H7 (cell line): ENCODE measurements around the gene GUCY1A1. TPM values are rescaled to one million over a fixed set of nuclear protein-coding genes. Genes with fewer than 3 reads are reported as not detected.

ENCODE experiments used
- DNase-seq: peaks from one replicate; pipeline ENCODE4 v3.0.0; 2012
- H3K27me3 ChIP-seq: 2 replicates; pipeline ENCODE4 v1.6.0; 2011; ENCODE audit warnings: mild to moderate bottlenecking, low read length; ENCODE audit not compliant: control insufficient read depth, insufficient read depth
- H3K36me3 ChIP-seq: replicated peaks from 2 replicates; pipeline ENCODE4 v1.5.1; 2011; ENCODE audit warnings: low read length; ENCODE audit not compliant: control insufficient read depth, insufficient read depth
- H3K4me3 ChIP-seq: 2 replicates; pipeline ENCODE4 v1.5.1; 2011; ENCODE audit warnings: low read depth, mild to moderate bottlenecking, control low read depth, low read length, moderate library complexity; ENCODE audit not compliant: insufficient read depth
- total RNA-seq: library from RNA; depleted of rRNA; stranded (reverse); fragments of >200 nt; shearing (Covaris generic); gene quantifications from 2 replicates; pipeline ENCODE4 v1.2.3, GENCODE V29; 2014

Gene GUCY1A1
- total RNA-seq, 1 experiment from 2014 or later, result 0.10 TPM

GRCh38 chr4:155673453-155673979 lies 6.9 kb downstream of the GUCY1A1 start:
- no peak for DNase-seq
- H3K4me3 ChIP-seq, result no peak overlapping the region
- H3K27me3 ChIP-seq, result peaks cover 37% of the 10 kb centered on the region
- H3K36me3 ChIP-seq, result no peaks in the 10 kb centered on the region

GRCh38 chr4:155674669-155675071 lies 8.0 kb downstream of the GUCY1A1 start:
- peaks cover 25% of the 10 kb centered on the region for H3K27me3 ChIP-seq
- H3K4me3 ChIP-seq, result no peak overlapping the region
- H3K36me3 ChIP-seq, result no peaks in the 10 kb centered on the region
- DNase-seq, result no peak

- no peak overlapping the region for H3K4me3 ChIP-seq
- no peak for DNase-seq
- peaks cover 14% of the 10 kb centered on the region for H3K27me3 ChIP-seq
- H3K36me3 ChIP-seq, result no peaks in the 10 kb centered on the region
Measured at GRCh38 chr4:155675709-155676429, 9.2 kb downstream of the GUCY1A1 start.

GRCh38 chr4:155676430-155676825 lies 9.8 kb downstream of the GUCY1A1 start:
- Histone ChIP-seq H3K4me3 (no peak overlapping the region), H3K27me3 (peaks cover 11% of the 10 kb centered on the region), H3K36me3 (no peaks in the 10 kb centered on the region)
- no peak for DNase-seq

- Histone ChIP-seq H3K27me3 (peaks cover 3% of the 10 kb centered on the region; the same call in 1 of the 2 replicates), H3K36me3 (no peaks in the 10 kb centered on the region), H3K4me3 (no peak overlapping the region)
- no peak for DNase-seq
Measured at GRCh38 chr4:155678011-155678410, 11.4 kb downstream of the GUCY1A1 start.

- no peak for DNase-seq
- Histone ChIP-seq H3K27me3 (no peaks in the 10 kb centered on the region), H3K4me3 (no peak overlapping the region)
Measured at GRCh38 chr4:155679343-155679742, 12.7 kb downstream of the GUCY1A1 start.

GRCh38 chr4:155681886-155682285 lies 15.2 kb downstream of the GUCY1A1 start:
- DNase-seq, result no peak
- no peaks in the 10 kb centered on the region for H3K27me3 ChIP-seq
- no peaks in the 10 kb centered on the region for H3K36me3 ChIP-seq
- H3K4me3 ChIP-seq, result no peak overlapping the region

More at GRCh38 chr4:155679343-155679742, 12.7 kb downstream of the GUCY1A1 start:
- H3K36me3 ChIP-seq, result no peaks in the 10 kb centered on the region

GRCh38 chr4:155684423-155684822 lies 17.8 kb downstream of the GUCY1A1 start:
- no peak overlapping the region for H3K4me3 ChIP-seq
- DNase-seq, result no peak
- no peaks in the 10 kb centered on the region for H3K36me3 ChIP-seq
- H3K27me3 ChIP-seq, result no peaks in the 10 kb centered on the region

- no peak for DNase-seq
- Histone ChIP-seq H3K4me3 (no peak overlapping the region), H3K36me3 (no peaks in the 10 kb centered on the region)
Measured at GRCh38 chr4:155684892-155685541, 18.4 kb downstream of the GUCY1A1 start.

GRCh38 chr4:155687380-155687982 lies 20.8 kb downstream of the GUCY1A1 start:
- DNase-seq, result no peak

More at GRCh38 chr4:155684892-155685541, 18.4 kb downstream of the GUCY1A1 start:
- H3K27me3 ChIP-seq, result no peaks in the 10 kb centered on the region

GRCh38 chr4:155688211-155688610 lies 21.6 kb downstream of the GUCY1A1 start:
- Histone ChIP-seq H3K4me3 (no peak overlapping the region), H3K36me3 (no peaks in the 10 kb centered on the region), H3K27me3 (no peaks in the 10 kb centered on the region)
- no peak for DNase-seq

More at GRCh38 chr4:155687380-155687982, 20.8 kb downstream of the GUCY1A1 start:
- H3K27me3 ChIP-seq, result no peaks in the 10 kb centered on the region
- no peak overlapping the region for H3K4me3 ChIP-seq
- no peaks in the 10 kb centered on the region for H3K36me3 ChIP-seq

GRCh38 chr4:155688860-155689259 lies 22.2 kb downstream of the GUCY1A1 start:
- H3K27me3 ChIP-seq, result no peaks in the 10 kb centered on the region
- H3K36me3 ChIP-seq, result no peaks in the 10 kb centered on the region
- no peak overlapping the region for H3K4me3 ChIP-seq
- no peak for DNase-seq

- H3K27me3 ChIP-seq, result no peaks in the 10 kb centered on the region
- no peak overlapping the region for H3K4me3 ChIP-seq
- no peaks in the 10 kb centered on the region for H3K36me3 ChIP-seq
- DNase-seq, result no peak
Measured at GRCh38 chr4:155690044-155690837, 23.6 kb downstream of the GUCY1A1 start.

- H3K4me3 ChIP-seq, result no peak overlapping the region
- no peaks in the 10 kb centered on the region for H3K27me3 ChIP-seq
- DNase-seq, result no peak
- H3K36me3 ChIP-seq, result no peaks in the 10 kb centered on the region
Measured at GRCh38 chr4:155692361-155692760, 25.7 kb downstream of the GUCY1A1 start.
